ENCODE results near the gene JAKMIP3. TPM values are rescaled to one million over a fixed set of nuclear protein-coding genes. Genes with fewer than 3 reads are reported as not detected.

JAKMIP3 gene
- total RNA-seq, 4 donors from 2014 or later = 0.04 to 0.19 (median 0.13) TPM; not detected in 1

DNA sequence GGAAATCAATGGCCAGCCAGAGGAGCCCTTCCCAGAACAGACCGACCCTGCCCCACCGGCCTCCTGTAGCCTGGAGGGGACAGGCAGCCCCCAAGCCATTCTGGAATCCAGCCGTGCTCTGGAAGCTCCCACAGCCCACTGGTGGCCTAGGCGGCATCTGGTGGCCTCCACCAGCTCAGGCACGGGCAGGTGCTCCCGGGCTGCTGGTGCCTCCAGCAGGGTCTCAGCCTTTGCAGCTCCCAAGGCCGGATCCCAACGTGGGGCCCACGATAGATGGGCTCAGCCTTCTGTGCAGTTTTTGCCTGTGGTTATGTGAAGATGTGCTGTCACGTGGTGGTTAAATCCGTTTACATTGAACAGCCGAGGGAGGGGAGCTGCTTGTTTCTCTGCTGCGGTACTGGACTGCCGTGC lies 44.4 kb downstream of the JAKMIP3 start:
- H3K9me3 ChIP-seq = no peaks in the 10 kb centered on the region
- 60 to 80% methylated on average over 3 to 9 of the region's 14 CpGs for WGBS, 2 donors
- peaks cover 0 to 17% (median 0%) of the 10 kb centered on the region in 4 donors for H3K27me3 ChIP-seq
- no peak for DNase-seq
- no peak overlapping the region for H3K4me3 ChIP-seq
- no peaks in the 10 kb centered on the region for H3K36me3 ChIP-seq
- H3K4me1 ChIP-seq = no peaks in the 10 kb centered on the region
- intact Hi-C loops (cut with DNase I) = no loop called here
- TF ChIP-seq, protein P1, sequence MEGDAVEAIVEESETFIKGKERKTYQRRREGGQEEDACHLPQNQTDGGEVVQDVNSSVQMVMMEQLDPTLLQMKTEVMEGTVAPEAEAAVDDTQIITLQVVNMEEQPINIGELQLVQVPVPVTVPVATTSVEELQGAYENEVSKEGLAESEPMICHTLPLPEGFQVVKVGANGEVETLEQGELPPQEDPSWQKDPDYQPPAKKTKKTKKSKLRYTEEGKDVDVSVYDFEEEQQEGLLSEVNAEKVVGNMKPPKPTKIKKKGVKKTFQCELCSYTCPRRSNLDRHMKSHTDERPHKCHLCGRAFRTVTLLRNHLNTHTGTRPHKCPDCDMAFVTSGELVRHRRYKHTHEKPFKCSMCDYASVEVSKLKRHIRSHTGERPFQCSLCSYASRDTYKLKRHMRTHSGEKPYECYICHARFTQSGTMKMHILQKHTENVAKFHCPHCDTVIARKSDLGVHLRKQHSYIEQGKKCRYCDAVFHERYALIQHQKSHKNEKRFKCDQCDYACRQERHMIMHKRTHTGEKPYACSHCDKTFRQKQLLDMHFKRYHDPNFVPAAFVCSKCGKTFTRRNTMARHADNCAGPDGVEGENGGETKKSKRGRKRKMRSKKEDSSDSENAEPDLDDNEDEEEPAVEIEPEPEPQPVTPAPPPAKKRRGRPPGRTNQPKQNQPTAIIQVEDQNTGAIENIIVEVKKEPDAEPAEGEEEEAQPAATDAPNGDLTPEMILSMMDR (IDR thresholded peaks at IDR 0.05) = no peak
- TF ChIP-seq POLR2A (IDR thresholded peaks at IDR 0.05) = no peak
- H3K27ac ChIP-seq = no peak overlapping the region

DNA sequence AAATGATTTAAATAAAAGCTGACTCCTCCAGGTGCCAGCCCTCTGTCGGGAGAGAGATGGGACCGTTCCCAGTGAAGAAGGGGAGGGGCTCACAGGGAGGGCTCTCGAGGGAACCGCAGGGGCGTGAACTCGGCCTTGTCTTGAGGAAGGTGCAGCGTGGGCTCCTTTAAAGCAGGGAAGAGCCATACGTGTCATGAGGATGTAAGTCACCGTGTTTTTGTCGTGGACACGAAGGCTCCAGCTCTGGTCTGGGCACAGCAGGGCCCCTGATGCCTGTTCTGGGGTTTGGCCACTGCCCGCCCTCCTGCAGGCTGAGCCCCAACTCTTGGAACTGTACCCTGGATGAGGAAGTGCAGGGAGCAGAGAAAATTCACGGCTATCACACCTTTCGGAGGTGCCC lies 45.0 kb downstream of the JAKMIP3 start:
- DNase-seq = no peak
- H3K27ac ChIP-seq = no peak overlapping the region
- peaks cover 0 to 17% (median 0%) of the 10 kb centered on the region in 4 donors for H3K27me3 ChIP-seq
- no peaks in the 10 kb centered on the region for H3K9me3 ChIP-seq
- H3K36me3 ChIP-seq = no peaks in the 10 kb centered on the region
- intact Hi-C loops (cut with DNase I) = no loop called here
- H3K4me3 ChIP-seq = no peak overlapping the region
- TF ChIP-seq, protein P1 (IDR thresholded peaks at IDR 0.05) = no peak
- TF ChIP-seq POLR2A (IDR thresholded peaks at IDR 0.05) = no peak
- WGBS, 2 donors = 58 to 59% methylated on average over 8 to 13 of the region's 14 CpGs
- H3K4me1 ChIP-seq = no peaks in the 10 kb centered on the region

DNA sequence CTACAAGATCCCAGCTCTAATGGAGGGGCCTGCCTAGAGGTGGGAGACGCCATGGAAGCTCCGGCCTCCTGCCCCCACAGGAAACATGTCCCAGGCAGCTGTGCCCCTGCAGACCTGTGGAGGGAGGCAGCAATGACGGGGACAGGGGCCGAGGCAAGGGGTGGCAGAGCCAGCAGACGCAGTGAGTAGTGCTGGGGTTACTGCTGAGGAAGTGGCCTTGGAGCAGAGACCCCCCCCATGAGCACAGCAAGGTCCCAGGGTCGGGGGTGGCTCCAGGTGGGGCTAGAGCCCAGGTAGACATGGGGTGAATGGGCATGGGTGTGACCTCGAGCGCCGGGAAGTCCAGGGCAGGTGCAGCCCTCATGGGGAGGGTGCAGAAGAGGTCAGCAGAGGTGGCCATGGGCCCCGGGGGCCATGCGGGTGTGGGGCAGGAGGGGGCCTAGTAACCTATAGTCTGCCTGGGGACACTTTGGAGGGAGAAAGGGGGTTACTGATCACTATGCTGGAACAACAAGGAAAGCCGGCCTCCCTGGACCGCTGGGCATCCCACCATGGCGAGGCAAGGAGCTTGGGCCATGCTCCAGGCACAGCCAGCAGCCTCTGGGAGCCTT lies 45.5 kb downstream of the JAKMIP3 start:
- H3K27ac ChIP-seq = no peak overlapping the region
- intact Hi-C loops (cut with DNase I) = no loop called here
- H3K9me3 ChIP-seq = no peaks in the 10 kb centered on the region

DNA sequence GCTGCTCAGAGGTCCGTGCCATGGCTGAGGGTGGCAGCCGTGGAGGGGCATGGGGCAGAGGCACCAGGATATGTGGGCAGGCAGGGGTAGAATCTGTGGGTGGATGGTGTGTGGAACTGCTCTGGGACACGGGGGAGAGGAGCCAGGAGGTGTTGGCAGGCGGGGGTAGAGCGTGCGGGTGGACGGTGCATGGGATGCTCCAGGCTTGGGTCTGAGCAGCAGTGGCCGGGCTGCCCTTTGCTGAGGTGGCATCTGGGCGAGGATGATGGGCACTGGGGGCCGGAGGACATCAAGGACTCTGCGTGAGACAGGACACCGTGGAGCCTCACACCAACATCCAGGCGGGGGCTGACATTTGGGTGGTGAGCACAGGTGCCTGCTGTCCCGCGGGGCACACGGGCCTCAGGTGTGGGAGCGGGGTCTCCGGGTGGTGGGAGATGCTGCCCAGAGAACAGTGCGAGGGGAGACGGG lies 46.2 kb downstream of the JAKMIP3 start:
- H3K27me3 ChIP-seq = peaks cover 0 to 17% (median 0%) of the 10 kb centered on the region in 4 donors
- intact Hi-C loops (cut with DNase I) = no loop called here
- H3K4me3 ChIP-seq = no peak overlapping the region
- DNase-seq = no peak
- no peaks in the 10 kb centered on the region for H3K4me1 ChIP-seq
- TF ChIP-seq, protein P1 (IDR thresholded peaks at IDR 0.05) = no peak
- no peak for TF ChIP-seq POLR2A (IDR thresholded peaks at IDR 0.05)
- no peak overlapping the region for H3K27ac ChIP-seq
- no peaks in the 10 kb centered on the region for H3K36me3 ChIP-seq
- no peaks in the 10 kb centered on the region for H3K9me3 ChIP-seq
- WGBS, 2 donors = 81 to 86% methylated on average over 16 to 17 of the region's 20 CpGs

More for the DNA sequence above, 45.5 kb downstream of the JAKMIP3 start:
- no peaks in the 10 kb centered on the region for H3K36me3 ChIP-seq
- TF ChIP-seq, protein P1 (IDR thresholded peaks at IDR 0.05) = no peak
- TF ChIP-seq POLR2A (IDR thresholded peaks at IDR 0.05) = no peak
- no peak overlapping the region for H3K4me3 ChIP-seq
- 71 to 81% methylated on average over 9 to 10 of the region's 14 CpGs for WGBS, 2 donors
- no peaks in the 10 kb centered on the region for H3K4me1 ChIP-seq
- peaks cover 0 to 17% (median 0%) of the 10 kb centered on the region in 4 donors for H3K27me3 ChIP-seq
- DNase-seq = no peak

DNA sequence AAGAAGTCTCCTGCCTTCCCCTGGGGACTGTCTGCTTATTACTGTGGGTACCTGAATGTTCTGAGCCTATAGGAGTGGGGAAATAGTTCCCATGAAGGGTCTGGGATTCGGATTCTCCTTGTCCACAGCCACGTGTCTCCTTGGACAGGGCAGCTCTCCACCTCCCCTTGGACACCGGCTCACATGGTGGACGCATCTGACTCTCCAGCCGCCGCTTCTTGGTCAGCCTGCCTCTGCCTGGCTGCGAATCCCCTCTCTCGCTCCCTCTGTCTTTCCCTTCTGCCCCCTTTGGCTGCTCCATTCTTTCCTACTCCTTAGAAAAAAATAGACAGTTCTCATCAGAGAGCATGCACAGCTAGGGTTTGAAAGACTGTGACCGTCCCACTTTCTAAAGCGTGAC lies 46.9 kb downstream of the JAKMIP3 start:
- H3K4me1 ChIP-seq = no peaks in the 10 kb centered on the region
- peaks cover 0 to 17% (median 0%) of the 10 kb centered on the region in 4 donors for H3K27me3 ChIP-seq
- intact Hi-C loops (cut with DNase I) = no loop called here
- H3K9me3 ChIP-seq = no peaks in the 10 kb centered on the region
- no peak for DNase-seq
- no peak overlapping the region for H3K27ac ChIP-seq
- H3K4me3 ChIP-seq = no peak overlapping the region
- no peaks in the 10 kb centered on the region for H3K36me3 ChIP-seq
- TF ChIP-seq, protein P1 (IDR thresholded peaks at IDR 0.05) = no peak
- TF ChIP-seq POLR2A (IDR thresholded peaks at IDR 0.05) = no peak
- WGBS, 2 donors = 73 to 75% methylated on average over 10 of the region's 10 CpGs

All from esophagus squamous epithelium (tissue), 5 donors.